GM23338 (cell line): ENCODE results near the gene USP8.

Experiments used
- CREB1 ChIP-seq: fragments of 250-450 bp; sonication (Bioruptor Pico); IDR thresholded peaks from 2 replicates; pipeline ENCODE4 v1.5.0; 2020; ENCODE audit warnings: low read depth, mild to moderate bottlenecking, moderate library complexity
- EZH2 ChIP-seq: fragments of 200-600 bp; sonication (generic); IDR thresholded peaks from one replicate; pipeline ENCODE4 v1.8.0; 2017; ENCODE audit warnings: antibody characterized with exemption, mild to moderate bottlenecking, low read depth; ENCODE audit not compliant: unreplicated experiment
- EZH2phosphoT487 ChIP-seq: fragments of 200-600 bp; sonication (generic); IDR thresholded peaks from one replicate; pipeline ENCODE4 v1.8.1; 2018; ENCODE audit warnings: antibody characterized with exemption; ENCODE audit not compliant: unreplicated experiment
- JUNB ChIP-seq: IDR thresholded peaks from one replicate; pipeline ENCODE4 v1.6.1; 2016; ENCODE audit warnings: antibody characterized with exemption; ENCODE audit not compliant: unreplicated experiment
- POLR2AphosphoS5 ChIP-seq: IDR thresholded peaks from 2 replicates; pipeline ENCODE4 v1.6.1; 2016; ENCODE audit warnings: antibody characterized with exemption, low read depth
- TF ChIP-seq, protein P1 (sequence below), 2 experiments: fragments of 200-600 bp in 1 of 2; sonication (generic) in 1 of 2; conservative IDR thresholded peaks; 2 replicates each; pipeline versions ENCODE4 v1.5.1 to v1.6.1; 2016 to 2017; ENCODE audit warnings: antibody characterized with exemption in 2 of 2, low read depth in 2 of 2, mild to moderate bottlenecking in 2 of 2, moderate library complexity in 1 of 2
- TF ChIP-seq, protein P2 (sequence below): IDR thresholded peaks from one replicate; pipeline ENCODE4 v1.6.1; 2018; ENCODE audit warnings: antibody characterized with exemption; ENCODE audit not compliant: unreplicated experiment

GRCh38 chr15:50377867-50378751 is 46.1 kb upstream of the USP8 start:
- TF ChIP-seq, protein P1, sequence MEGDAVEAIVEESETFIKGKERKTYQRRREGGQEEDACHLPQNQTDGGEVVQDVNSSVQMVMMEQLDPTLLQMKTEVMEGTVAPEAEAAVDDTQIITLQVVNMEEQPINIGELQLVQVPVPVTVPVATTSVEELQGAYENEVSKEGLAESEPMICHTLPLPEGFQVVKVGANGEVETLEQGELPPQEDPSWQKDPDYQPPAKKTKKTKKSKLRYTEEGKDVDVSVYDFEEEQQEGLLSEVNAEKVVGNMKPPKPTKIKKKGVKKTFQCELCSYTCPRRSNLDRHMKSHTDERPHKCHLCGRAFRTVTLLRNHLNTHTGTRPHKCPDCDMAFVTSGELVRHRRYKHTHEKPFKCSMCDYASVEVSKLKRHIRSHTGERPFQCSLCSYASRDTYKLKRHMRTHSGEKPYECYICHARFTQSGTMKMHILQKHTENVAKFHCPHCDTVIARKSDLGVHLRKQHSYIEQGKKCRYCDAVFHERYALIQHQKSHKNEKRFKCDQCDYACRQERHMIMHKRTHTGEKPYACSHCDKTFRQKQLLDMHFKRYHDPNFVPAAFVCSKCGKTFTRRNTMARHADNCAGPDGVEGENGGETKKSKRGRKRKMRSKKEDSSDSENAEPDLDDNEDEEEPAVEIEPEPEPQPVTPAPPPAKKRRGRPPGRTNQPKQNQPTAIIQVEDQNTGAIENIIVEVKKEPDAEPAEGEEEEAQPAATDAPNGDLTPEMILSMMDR (conservative IDR thresholded peaks at IDR 0.05; ENCODE audit: low read depth in 2 of 2), result no peak
- TF ChIP-seq EZH2 (no peak), POLR2AphosphoS5 (no peak), EZH2phosphoT487 (no peak), JUNB (no peak), CREB1 (CRISPR knock-in tag) (no peak)
- TF ChIP-seq, protein P2, sequence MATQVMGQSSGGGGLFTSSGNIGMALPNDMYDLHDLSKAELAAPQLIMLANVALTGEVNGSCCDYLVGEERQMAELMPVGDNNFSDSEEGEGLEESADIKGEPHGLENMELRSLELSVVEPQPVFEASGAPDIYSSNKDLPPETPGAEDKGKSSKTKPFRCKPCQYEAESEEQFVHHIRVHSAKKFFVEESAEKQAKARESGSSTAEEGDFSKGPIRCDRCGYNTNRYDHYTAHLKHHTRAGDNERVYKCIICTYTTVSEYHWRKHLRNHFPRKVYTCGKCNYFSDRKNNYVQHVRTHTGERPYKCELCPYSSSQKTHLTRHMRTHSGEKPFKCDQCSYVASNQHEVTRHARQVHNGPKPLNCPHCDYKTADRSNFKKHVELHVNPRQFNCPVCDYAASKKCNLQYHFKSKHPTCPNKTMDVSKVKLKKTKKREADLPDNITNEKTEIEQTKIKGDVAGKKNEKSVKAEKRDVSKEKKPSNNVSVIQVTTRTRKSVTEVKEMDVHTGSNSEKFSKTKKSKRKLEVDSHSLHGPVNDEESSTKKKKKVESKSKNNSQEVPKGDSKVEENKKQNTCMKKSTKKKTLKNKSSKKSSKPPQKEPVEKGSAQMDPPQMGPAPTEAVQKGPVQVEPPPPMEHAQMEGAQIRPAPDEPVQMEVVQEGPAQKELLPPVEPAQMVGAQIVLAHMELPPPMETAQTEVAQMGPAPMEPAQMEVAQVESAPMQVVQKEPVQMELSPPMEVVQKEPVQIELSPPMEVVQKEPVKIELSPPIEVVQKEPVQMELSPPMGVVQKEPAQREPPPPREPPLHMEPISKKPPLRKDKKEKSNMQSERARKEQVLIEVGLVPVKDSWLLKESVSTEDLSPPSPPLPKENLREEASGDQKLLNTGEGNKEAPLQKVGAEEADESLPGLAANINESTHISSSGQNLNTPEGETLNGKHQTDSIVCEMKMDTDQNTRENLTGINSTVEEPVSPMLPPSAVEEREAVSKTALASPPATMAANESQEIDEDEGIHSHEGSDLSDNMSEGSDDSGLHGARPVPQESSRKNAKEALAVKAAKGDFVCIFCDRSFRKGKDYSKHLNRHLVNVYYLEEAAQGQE, result no peak
